Stimulated activated naive CD8-positive, alpha-beta T cell treated with anti-CD3 and anti-CD28 coated beads, Interleukin-15, amount 100 ng/mL, for 72 hours (primary cell): Measurements from ENCODE around the gene ACTR3.

ENCODE experiments used
- ATAC-seq: fragments of 150-1000 bp; cut with Tn5 transposase; 2 replicates; pipeline ENCODE4 v1.10.0; 2021; ENCODE audit warnings: mild to moderate bottlenecking, moderate library complexity
- DNase-seq, 2 donors: peaks; one replicate each; pipeline ENCODE4 v3.0.0; 2021 to 2022
- H3K27ac Mint-ChIP-seq, 2 donors: one replicate each; pipeline ENCODE4 v1.8.0; 2022; ENCODE audit warnings: mild to moderate bottlenecking in 2 of 2, mixed read lengths in 2 of 2, moderate library complexity in 2 of 2
- H3K27me3 Mint-ChIP-seq: one replicate; pipeline ENCODE4 v1.8.0; 2022; ENCODE audit warnings: mixed read lengths
- H3K4me1 Mint-ChIP-seq: one replicate; pipeline ENCODE4 v1.8.0; 2022; ENCODE audit warnings: mild to moderate bottlenecking, mixed read lengths
- H3K4me3 Mint-ChIP-seq, 2 donors: one replicate each; pipeline ENCODE4 v1.8.0; 2022; ENCODE audit warnings: mild to moderate bottlenecking in 2 of 2, mixed read lengths in 2 of 2, moderate library complexity in 1 of 2
- H3K9me3 Mint-ChIP-seq, 2 donors: one replicate each; pipeline ENCODE4 v1.8.0; 2022; ENCODE audit warnings: mixed read lengths in 2 of 2

ACTR3 gene

DNA sequence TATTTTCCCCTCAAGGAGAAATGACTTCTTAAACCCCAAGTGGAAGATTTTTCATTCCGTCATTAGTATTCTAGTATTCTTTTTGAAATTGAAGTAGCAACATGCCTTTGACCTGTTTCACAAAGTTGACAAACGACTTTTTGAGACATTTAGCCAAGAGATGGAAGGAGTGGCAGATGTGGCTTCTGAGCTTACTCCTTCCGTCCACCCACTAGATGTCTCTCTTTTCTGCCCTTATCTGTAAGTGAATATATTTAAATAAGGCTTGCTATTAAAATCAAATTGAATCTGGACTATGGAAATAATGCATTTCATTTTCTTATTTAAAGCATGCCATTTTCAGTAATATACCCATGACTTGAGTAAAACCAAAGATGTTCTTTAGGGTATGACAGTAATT is 74.1 kb downstream of the ACTR3 start:
- H3K9me3 Mint-ChIP-seq = no peaks in the 10 kb centered on the region
- no peaks in the 10 kb centered on the region for H3K27me3 Mint-ChIP-seq
- H3K27ac Mint-ChIP-seq = no peak overlapping the region
- H3K4me1 Mint-ChIP-seq = peaks cover 15% of the 10 kb centered on the region
- no peak overlapping the region for H3K4me3 Mint-ChIP-seq
- DNase-seq (no peak), ATAC-seq (no peak)

DNA sequence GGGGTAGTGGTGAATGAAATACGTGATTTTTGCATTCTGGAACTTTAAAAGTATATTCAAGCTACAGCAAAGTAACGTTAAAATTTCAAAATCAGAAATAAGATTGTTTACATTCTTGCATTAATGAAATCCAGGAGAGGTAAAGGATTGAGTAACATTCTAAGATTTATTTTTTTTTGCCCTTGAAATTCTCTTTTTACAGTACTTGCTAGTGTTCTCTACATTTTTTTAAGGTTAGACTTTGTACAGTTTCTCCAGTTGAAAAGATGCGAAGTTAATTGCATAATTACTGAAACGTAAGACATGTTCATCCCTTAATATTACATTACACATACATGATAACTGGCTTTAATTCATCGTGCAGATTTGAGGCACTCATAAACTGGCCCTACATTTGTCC is 74.5 kb downstream of the ACTR3 start:
- no peak for ATAC-seq

DNA sequence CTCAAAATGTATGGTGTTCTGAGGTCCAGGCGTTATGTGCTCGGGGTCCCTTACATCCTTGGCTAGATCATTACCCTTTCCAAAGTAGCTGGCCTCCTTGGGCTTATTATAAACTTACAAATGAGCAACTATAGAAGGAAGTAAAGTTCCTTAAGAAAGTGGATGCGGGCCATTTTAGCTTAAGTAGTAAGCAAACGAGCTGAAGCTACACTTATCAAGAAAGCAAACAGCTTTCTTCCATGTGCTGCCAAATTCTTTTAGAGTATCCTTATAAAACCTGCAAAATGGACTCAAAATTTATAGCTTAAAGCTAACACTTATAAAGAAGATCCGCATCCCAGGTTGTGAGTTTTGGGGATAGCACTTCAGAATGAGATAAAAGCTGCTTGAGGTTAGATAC is 75.3 kb downstream of the ACTR3 start:
- H3K27me3 Mint-ChIP-seq = no peaks in the 10 kb centered on the region
- DNase-seq = no peak
- no peak for ATAC-seq
- no peaks in the 10 kb centered on the region for H3K9me3 Mint-ChIP-seq
- no peak overlapping the region for H3K4me3 Mint-ChIP-seq
- peaks cover 15% of the 10 kb centered on the region for H3K4me1 Mint-ChIP-seq
- no peak overlapping the region for H3K27ac Mint-ChIP-seq

More for the DNA sequence above, 74.5 kb downstream of the ACTR3 start:
- Mint-ChIP-seq H3K9me3 (no peaks in the 10 kb centered on the region), H3K4me3 (no peak overlapping the region), H3K4me1 (peaks cover 15% of the 10 kb centered on the region), H3K27ac (no peak overlapping the region), H3K27me3 (no peaks in the 10 kb centered on the region)
- no peak for DNase-seq

DNA sequence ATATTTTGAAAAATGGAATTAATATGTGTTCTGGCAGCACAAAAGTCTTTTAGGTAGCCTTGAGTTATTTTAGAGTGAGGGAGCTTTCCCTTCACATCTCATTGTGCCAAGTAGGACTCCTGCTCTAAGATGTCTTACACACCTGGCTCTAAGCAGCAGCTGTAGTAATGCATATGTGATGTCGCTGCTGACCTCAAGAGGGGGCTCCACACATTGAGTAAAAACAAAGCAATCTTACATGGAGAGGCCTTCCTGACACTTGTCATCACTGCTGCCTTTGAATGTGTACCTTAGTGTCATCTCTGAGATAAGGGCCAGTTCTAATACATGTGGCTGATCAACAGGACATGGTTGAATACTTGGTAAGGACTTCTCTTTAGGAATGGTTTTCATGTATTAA is 75.8 kb downstream of the ACTR3 start:
- peaks cover 15% of the 10 kb centered on the region for H3K4me1 Mint-ChIP-seq
- ATAC-seq = peak; percentile 88

DNA sequence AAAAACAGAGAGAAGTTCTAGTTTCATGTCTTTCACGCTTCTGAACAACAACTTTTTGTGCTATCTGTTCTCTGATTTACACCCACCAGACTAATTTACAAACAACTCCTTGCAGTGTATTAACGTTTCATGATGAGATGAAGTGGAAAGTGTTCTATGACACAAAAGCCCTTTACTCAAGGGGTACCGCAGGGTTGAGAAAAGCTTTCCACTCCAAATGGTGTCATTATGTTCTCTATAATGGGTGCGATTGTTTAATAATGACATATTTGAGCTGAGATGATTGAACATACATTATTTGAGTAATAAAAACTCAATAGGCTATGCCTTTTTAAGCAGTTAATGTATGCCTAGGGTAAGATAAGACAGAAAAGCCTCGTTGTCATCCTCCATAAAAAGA is 76.3 kb downstream of the ACTR3 start:
- no peak for ATAC-seq
- no peak overlapping the region for H3K27ac Mint-ChIP-seq
- H3K4me3 Mint-ChIP-seq = no peak overlapping the region
- no peaks in the 10 kb centered on the region for H3K27me3 Mint-ChIP-seq
- no peak for DNase-seq
- no peaks in the 10 kb centered on the region for H3K9me3 Mint-ChIP-seq
- H3K4me1 Mint-ChIP-seq = peaks cover 15% of the 10 kb centered on the region

More for the DNA sequence above, 75.8 kb downstream of the ACTR3 start:
- Mint-ChIP-seq H3K27ac (no peak overlapping the region), H3K27me3 (no peaks in the 10 kb centered on the region), H3K4me3 (no peak overlapping the region), H3K9me3 (no peaks in the 10 kb centered on the region)
- no peak for DNase-seq

DNA sequence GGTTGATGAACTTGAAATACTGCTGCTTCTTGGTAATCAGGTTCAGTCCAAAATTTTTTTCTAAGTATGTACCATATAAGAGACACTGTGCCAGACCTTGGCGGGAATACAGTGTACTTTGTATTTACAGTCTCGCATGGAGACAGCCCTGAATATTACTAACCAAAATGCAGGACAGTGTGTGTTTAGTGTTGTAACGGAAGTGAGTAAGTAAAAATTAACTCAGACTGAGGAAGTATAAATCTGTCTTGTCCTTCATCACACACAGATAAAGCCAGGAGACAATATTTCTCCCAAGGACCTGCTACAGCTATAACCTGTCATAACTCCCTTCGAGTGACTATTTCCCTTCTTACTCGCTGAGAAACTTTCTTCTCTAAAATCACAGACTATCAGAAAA is 76.9 kb downstream of the ACTR3 start:
- no peaks in the 10 kb centered on the region for H3K9me3 Mint-ChIP-seq
- peaks cover 15% of the 10 kb centered on the region for H3K4me1 Mint-ChIP-seq
- H3K27me3 Mint-ChIP-seq = no peaks in the 10 kb centered on the region
- peak overlapping the region in 1 of 2 donors; percentile 67 for H3K27ac Mint-ChIP-seq
- no peak for DNase-seq
- no peak for ATAC-seq
- H3K4me3 Mint-ChIP-seq = no peak overlapping the region

DNA sequence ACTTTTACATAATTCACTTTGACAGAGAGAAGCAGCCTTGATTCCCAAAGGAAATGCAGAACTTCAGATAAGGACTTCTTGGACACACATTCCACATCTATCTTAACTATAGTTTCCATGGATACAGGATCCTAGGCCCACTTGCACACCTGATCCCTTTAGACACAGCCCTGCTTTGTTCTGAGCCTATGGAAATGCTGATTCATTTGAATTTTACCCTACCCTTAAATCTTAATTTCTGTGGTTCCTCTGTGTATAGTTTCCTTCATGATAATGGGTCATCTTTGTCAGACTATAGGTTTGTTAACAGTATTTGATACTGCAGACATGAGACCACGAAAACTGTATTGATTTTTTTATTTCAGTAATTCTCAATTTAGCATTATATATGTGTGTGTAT is 77.4 kb downstream of the ACTR3 start:
- Mint-ChIP-seq H3K27me3 (no peaks in the 10 kb centered on the region), H3K4me3 (no peak overlapping the region), H3K4me1 (peaks cover 15% of the 10 kb centered on the region), H3K9me3 (no peaks in the 10 kb centered on the region), H3K27ac (peak overlapping the region in 1 of 2 donors; percentile 67)
- ATAC-seq (no peak), DNase-seq (no peak)

DNA sequence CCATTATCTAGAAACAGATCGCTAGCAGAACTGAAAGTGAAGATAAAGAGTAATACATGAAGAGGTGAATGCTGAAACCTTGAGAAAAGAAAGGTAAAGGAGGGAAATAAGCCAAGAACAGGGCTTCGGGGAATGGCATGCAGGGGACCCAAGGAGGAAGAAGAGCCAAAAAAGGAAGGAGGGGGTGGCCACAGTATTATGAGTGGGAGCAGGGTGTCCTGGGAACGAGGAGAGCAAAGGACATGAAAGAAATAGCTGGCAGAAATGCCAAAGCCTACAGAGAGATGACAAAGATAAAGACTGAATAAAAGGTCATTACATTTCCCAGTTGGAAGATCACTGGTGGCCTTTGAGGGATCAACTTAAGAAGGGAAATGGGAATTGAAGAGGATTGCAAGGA is 82.9 kb downstream of the ACTR3 start:
- Mint-ChIP-seq H3K27me3 (no peaks in the 10 kb centered on the region), H3K27ac (peak overlapping the region in 1 of 2 donors; percentile 6), H3K9me3 (no peaks in the 10 kb centered on the region), H3K4me3 (no peak overlapping the region), H3K4me1 (peaks cover 4% of the 10 kb centered on the region)
- DNase-seq (no peak), ATAC-seq (no peak)

DNA sequence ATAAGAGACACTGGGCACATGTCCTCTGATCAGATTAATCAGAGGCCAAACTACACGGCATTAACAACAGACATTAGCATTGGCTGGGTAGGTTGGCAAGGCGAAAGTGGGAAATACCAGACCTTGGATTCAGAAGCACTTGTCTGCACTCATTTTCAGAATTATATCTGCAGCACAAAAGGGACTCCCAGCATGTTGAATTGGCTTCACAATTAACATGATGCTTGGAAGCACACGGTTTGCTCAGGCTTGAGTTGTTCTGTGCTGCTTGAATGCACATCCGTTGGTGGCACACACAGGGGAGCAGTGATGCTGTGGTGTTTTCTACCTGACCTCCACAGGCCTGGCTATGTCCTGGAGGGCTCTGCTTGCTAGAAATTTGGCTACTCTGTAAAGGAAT is 83.9 kb downstream of the ACTR3 start:
- no peak overlapping the region for H3K27ac Mint-ChIP-seq
- ATAC-seq = no peak
- no peaks in the 10 kb centered on the region for H3K27me3 Mint-ChIP-seq
- no peak for DNase-seq
- H3K4me1 Mint-ChIP-seq = peaks cover 4% of the 10 kb centered on the region
- no peaks in the 10 kb centered on the region for H3K9me3 Mint-ChIP-seq
- no peak overlapping the region for H3K4me3 Mint-ChIP-seq

DNA sequence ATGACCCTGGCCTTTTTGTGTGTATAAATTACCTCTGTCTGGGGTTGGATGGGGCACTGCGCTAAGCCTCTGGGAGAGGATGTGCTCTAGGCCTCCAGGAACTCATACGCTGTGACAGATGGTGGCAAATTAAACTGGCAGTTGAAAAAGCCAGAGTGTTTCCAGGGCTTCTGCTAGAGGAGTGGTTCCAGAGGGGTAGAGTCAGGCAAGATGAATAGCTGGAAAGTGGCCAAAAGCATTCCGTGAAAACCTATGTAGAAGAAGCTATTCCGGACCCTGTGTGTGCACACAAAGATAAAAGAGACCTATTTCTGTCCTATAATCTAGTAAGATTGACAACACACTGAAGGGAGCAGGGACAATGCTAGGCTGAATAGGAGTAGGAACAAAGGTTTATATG is 84.8 kb downstream of the ACTR3 start:
- H3K9me3 Mint-ChIP-seq = no peaks in the 10 kb centered on the region
- no peak overlapping the region for H3K4me3 Mint-ChIP-seq
- no peak for ATAC-seq
- no peaks in the 10 kb centered on the region for H3K27me3 Mint-ChIP-seq
- no peak for DNase-seq
- H3K4me1 Mint-ChIP-seq = peaks cover 4% of the 10 kb centered on the region
- H3K27ac Mint-ChIP-seq = peak overlapping the region in 1 of 2 donors; percentile 7

DNA sequence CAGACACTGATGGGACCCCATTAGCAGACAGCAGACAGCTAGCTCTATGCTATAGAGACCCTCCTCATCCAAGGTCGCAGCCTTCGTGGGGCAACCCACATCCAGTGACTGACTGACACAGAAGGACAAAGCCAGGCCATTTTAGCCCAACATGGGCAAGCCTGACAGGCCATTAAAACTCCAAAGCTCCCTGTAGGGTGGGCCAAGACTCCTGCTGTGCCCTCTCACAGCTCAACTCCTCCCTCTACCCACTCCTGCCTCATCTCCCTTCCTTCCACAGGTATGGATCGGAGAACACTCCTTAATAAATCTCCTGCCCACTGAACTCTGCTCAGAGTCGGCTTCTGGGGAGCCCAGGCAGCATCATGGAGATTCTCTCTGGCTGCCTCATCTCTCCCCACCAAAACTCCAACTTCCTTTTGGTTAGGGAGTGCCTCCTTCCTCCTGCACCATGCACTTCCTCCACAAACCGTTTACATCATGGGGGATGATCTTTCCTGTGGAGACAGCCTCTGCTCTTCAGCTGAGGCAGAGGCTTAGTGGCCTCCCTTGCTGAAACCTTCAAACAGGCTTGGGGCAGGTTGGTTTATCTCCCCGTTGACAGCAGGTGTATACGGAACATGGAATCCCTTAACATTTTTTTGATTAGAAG is 86.5 kb downstream of the ACTR3 start:
- DNase-seq = no peak
- H3K4me1 Mint-ChIP-seq = peaks cover 4% of the 10 kb centered on the region
- H3K4me3 Mint-ChIP-seq = no peak overlapping the region
- peak overlapping the region; percentile 58 to 95 for H3K27ac Mint-ChIP-seq
- no peak for ATAC-seq
- no peaks in the 10 kb centered on the region for H3K9me3 Mint-ChIP-seq
- no peaks in the 10 kb centered on the region for H3K27me3 Mint-ChIP-seq

DNA sequence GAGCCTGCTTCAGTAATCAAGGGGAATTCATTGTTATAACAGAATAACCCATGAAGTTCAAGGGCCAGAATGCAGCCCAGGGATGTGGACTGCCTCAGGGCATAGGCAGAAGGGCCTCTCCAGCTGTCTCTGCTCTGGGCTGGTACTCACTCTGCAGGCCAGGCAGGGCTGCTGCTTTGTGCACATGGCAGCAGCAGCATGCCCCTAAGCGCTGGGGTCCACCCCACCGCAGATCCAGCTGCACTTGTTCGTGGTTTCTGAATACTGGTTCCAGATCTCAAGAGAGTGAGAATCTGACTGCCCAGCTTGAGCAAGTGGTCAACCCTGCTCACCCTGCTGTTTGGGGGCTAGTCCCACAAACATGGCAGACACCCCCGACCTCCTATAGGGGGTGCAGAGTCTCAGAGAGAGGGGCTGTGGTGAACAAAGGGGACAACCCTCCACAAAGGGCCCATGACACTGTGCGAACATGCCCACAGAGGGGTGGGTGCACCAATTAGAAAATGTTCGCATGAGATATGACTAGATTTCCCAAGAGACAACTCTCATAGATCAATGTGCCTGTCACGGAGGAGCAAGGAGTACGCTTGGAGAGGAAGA is 87.3 kb downstream of the ACTR3 start:
- no peaks in the 10 kb centered on the region for H3K9me3 Mint-ChIP-seq
- no peak for ATAC-seq
- H3K27me3 Mint-ChIP-seq = no peaks in the 10 kb centered on the region
- no peak overlapping the region for H3K27ac Mint-ChIP-seq
- H3K4me3 Mint-ChIP-seq = no peak overlapping the region
- peaks cover 4% of the 10 kb centered on the region for H3K4me1 Mint-ChIP-seq
- no peak for DNase-seq

DNA sequence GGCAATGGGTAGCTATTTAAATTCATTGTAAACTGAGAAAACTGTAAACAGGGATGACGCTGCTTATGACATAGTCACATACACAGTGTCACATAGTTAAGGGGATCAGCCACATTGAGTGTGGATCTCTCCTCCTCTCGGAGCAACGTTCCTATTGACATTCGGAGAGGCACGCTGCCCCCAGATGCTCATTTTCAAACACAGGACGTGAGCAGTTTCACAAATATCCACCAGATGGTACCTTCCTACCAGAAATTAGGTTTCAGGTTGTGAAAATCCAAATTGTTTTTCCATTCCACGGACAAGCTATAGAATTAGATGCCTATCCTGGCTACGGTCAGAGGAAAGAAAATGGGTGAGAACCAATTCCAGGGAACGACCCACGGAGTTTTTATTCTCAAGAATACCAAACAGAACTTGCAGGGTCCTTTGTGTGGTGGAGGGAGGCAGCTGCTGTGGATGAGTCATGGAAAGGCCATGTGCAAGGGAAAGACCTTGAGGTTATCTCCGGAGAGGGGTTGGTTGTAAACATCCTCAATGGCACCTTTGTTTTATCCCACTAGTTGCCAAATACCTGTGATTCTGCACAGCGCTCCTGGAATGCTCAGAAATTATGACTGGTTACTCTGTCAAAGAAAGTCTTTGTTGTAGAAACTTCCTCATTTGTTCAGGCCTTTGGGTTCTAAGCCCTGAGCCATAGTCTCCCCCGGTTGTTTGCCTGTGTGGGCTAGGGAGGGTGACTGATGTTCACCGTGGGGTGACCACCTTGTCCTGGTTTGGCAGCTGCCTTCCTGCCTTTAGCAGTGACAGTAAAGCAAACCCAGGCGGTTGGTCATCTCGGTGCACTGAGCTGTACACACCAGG is 88.0 kb downstream of the ACTR3 start:
- H3K9me3 Mint-ChIP-seq = no peaks in the 10 kb centered on the region
- peak overlapping the region in 1 of 2 donors; percentile 15 for H3K27ac Mint-ChIP-seq
- DNase-seq (no peak), ATAC-seq (peak; percentile 38)
- no peak overlapping the region for H3K4me3 Mint-ChIP-seq
- H3K27me3 Mint-ChIP-seq = no peaks in the 10 kb centered on the region
- peaks cover 4% of the 10 kb centered on the region for H3K4me1 Mint-ChIP-seq

DNA sequence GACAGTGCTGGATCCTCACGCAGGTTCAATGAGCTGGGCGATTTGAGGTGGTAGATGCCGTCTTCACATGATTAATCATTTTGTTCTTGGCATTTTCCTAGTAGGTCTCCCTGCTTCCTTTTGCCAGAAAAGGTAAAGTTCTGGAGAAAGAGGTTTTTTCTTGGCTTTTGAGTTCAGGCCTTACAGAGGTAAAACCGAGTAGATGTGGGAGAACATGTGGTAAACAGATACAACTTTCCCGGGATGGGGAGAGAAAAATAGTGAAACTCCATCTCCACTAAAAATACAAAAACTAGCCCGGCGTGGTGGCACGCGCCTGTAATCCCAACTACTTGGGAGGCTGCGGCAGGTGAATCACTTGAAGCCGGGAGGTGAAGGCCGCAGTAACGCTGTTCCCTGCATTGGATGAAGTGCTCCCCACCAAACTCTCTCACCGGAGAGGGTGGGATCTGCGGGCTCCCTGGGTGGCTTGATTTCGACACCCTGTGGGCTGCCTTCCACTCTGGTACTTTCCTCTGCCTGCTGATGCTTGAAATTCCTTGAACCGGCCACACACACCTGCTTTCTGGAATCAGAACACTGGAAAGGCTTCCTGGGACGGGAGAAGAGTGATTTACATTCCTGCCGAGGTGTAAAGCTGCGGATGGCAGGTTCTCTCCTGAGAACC is 88.8 kb downstream of the ACTR3 start:
- ATAC-seq = no peak
- no peaks in the 10 kb centered on the region for H3K9me3 Mint-ChIP-seq
- H3K27me3 Mint-ChIP-seq = no peaks in the 10 kb centered on the region
- H3K4me3 Mint-ChIP-seq = no peak overlapping the region
- H3K4me1 Mint-ChIP-seq = peaks cover 4% of the 10 kb centered on the region
- no peak overlapping the region for H3K27ac Mint-ChIP-seq
- no peak for DNase-seq

DNA sequence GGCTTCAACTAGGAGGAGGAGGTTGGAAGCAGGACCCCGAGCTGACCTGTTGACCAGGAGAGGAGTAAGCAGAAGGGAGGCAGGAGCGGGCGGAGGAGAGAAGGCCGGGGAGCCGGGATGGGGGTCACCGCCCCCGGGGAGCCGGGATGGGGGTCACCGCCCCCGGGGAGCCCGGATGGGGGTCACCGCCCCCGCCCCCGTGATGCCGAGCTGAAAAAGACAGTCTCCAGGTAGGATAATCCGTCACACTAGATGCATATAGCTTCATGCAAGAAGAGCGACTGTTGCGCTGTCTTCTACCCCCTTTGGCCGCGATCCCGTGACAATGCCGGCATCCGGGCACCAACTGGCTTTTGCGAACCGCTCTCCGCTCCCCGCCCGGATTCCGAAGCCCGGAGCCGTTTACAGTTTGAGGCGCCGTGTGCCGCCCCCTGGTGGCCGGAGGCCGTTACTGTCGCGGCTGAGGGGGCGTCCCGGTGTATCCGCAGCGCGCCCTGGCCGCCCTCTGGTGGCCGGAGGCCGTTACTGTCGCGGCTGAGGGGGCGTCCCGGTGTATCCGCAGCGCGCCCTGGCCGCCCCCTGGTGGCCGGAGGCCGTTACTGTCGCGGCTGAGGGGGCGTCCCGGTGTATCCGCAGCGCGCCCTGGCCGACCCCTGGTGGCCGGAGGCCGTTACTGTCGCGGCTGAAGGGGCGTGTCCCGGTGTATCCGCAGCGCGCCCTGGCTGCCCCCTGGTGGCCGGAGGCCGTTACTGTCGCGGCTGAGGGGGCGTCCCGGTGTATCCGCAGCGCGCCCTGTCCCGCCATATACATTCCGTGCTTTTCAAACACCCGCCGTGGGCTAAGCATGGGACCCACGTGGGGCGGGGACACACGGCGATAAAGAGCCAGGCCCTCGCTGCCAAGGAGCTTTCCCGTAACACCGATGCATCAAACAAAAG is 89.6 kb downstream of the ACTR3 start:
- peak; percentile 81 to 90 for DNase-seq
- H3K4me3 Mint-ChIP-seq = no peak overlapping the region
- peaks cover 4% of the 10 kb centered on the region for H3K4me1 Mint-ChIP-seq
- H3K9me3 Mint-ChIP-seq = no peaks in the 10 kb centered on the region
- H3K27ac Mint-ChIP-seq = no peak overlapping the region
- H3K27me3 Mint-ChIP-seq = no peaks in the 10 kb centered on the region
- peak; percentile 66 for ATAC-seq
